Endothelial cell of umbilical vein (primary cell): ENCODE results near the gene PLEKHD1.

Experiments used
- EZH2 ChIP-seq: IDR thresholded peaks from 2 replicates; pipeline ENCODE4 v1.6.1; 2012; ENCODE audit warnings: borderline replicate concordance, low read depth, mild to moderate bottlenecking, moderate library complexity, low read length, inconsistent platforms; ENCODE audit not compliant: severe bottlenecking
- POLR2A ChIP-seq: IDR thresholded peaks from 2 replicates; pipeline ENCODE4 v1.6.1; 2012; ENCODE audit warnings: low read depth, mild to moderate bottlenecking, control low read depth, low read length
- TF ChIP-seq, protein P1 (sequence below), 2 donors: IDR thresholded peaks; 1 replicate in 1 of 2; 2 replicates in 1 of 2; pipeline ENCODE4 v1.5.1; 2011; ENCODE audit warnings: low read length in 2 of 2, mild to moderate bottlenecking in 2 of 2, moderate library complexity in 2 of 2, control low read depth in 1 of 2, inconsistent platforms in 1 of 2, low read depth in 1 of 2; ENCODE audit not compliant: insufficient read depth in 1 of 2; ENCODE audit errors: extremely low read depth in 1 of 2

DNA sequence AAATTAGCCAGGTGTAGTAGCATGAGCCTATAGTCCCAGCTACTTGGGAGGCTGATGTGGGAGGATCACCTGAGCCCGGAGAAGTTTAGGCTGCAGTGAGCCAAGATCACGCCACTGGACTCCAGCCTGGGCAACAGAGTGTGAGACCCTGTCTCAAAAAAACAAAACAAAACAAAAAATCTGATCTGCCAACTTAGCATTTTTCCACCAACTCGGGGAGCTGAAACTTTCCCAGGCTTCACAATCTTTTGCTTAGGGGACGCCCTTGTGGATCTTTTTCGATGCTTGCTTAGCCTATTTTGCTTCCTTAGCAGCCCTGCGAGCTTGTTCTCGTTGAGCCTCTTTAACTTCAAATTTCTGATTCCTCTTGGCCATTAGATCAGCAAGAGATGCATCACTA lies 76.3 kb downstream of the PLEKHD1 start:
- TF ChIP-seq, protein P1, sequence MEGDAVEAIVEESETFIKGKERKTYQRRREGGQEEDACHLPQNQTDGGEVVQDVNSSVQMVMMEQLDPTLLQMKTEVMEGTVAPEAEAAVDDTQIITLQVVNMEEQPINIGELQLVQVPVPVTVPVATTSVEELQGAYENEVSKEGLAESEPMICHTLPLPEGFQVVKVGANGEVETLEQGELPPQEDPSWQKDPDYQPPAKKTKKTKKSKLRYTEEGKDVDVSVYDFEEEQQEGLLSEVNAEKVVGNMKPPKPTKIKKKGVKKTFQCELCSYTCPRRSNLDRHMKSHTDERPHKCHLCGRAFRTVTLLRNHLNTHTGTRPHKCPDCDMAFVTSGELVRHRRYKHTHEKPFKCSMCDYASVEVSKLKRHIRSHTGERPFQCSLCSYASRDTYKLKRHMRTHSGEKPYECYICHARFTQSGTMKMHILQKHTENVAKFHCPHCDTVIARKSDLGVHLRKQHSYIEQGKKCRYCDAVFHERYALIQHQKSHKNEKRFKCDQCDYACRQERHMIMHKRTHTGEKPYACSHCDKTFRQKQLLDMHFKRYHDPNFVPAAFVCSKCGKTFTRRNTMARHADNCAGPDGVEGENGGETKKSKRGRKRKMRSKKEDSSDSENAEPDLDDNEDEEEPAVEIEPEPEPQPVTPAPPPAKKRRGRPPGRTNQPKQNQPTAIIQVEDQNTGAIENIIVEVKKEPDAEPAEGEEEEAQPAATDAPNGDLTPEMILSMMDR (IDR thresholded peaks at IDR 0.05; ENCODE audit: extremely low read depth in 1 of 2, insufficient read depth in 1 of 2, low read depth in 1 of 2, low read length in 2 of 2), result no peak
- no peak for TF ChIP-seq POLR2A
- TF ChIP-seq EZH2, result no peak
